Islet precursor cell (in vitro differentiated cells): Measurements from ENCODE around the gene GCG.

Experiments
- DNase-seq: peaks from one replicate; pipeline ENCODE4 v3.0.0-alpha.2; 2018

The GCG gene

DNA sequence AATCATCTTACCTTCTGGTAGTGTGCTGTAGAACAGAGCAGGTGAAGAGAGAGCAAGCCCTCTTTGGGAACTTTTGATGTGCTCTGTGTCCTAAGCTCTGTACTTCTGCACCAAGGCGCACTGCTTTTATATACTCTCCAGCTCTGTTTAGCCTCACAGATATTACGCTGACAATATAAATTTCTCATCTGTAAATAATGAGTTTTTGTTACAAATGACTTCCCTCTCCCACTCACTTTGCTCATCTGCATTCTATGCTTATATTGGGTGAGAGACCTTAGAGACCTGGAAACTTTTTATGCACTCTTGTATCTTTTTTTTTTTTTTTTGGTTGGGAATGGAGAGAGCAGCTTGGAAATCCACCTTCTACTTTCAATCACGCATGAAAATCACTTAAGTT lies at the start of gene GCG:
Gene GCG (minus strand): TSS at position 101 of the 400 bp plus-strand sequence. CDS start 3,069 bp downstream, outside the sequence.
- no peak for DNase-seq

DNA sequence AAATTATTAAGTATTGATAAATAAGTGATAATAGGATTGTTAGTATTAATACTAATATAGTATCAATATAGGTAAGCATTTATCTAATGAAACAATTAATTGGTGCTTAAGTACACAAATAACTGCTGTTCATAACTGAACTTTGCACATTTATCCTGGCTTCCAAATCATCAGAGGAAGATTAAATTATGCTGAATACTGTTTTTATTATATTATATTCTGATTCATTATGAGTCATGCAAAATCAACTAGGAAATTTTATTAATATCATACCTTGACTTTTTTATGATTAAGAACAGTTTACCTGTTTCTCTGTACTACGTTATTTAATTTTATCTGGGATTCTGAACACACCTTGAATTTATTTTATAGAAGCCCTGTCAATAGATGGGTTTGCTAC lies 48.6 kb upstream of the GCG start:
- no peak for DNase-seq

DNA sequence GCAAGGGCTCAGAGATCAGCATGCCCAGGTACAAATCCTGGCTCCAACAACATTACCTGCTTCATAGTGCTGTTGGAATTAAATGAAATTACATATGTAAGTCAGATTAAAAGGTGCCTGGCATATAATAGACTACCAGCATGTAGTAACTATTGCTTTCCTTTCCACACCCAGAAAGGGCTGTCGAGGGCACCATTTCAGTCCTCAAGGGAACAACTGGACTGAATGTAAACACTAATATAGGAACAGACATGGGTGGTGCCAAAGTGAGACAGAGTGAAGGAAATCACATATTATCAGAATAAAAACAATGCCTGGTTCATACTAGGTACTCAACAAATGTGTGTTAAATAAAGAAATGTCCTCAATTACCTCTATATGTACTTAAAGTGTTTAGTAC lies 47.9 kb upstream of the GCG start:
- no peak for DNase-seq

DNA sequence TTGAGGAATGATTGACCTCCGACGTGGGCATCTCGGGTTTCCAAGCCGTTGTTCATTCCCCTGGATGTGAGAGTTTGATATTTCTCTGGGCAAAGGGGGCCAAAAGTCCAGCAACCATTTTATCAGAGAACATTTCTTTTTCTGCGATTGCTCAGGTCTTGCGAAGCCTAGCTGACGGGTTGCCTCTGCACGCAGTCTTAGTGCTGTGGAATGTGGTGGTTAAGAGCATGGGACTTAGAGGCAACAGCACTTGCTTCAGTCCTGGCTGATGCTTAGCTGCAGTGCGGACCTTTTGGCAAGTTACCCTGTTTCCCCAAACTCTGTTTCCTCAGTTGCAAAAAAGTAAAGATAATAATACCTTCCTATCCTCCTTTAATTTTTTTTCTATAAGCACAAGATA lies 46.2 kb upstream of the GCG start:
- DNase-seq: no peak

DNA sequence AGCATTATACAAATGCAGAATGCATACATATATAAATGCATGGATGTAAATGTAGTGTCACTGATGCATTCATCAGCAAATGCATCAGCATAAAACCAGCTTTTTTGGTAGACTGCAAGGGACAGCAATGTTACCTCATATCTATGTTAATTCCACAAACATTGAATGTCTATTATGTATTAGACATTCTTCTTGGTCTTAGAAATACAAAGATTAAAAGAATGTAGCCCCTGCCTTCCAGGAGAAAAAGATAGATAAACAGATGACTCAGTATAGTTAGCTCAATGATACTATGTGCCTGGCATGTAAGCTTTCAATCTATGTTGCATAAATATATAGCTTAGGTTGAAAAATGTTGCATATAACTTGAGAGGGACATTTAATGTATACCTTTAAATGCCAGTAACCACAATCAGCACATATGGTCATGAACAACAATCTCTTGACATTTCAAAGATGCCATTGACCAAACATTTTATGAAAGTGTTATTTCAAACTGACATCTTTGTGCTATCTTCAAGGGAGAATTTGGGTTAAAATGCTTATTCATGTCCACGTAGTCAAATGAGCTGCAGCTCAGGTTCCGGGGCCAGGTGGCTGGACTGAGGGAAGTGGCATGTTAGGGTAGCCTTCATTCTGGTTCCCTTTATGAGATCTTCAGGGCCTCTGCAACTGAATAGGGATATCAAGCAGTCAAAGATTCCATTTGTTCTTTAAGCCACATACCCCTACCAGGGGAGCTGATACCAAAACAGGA lies 45.2 kb upstream of the GCG start:
- DNase-seq: no peak

DNA sequence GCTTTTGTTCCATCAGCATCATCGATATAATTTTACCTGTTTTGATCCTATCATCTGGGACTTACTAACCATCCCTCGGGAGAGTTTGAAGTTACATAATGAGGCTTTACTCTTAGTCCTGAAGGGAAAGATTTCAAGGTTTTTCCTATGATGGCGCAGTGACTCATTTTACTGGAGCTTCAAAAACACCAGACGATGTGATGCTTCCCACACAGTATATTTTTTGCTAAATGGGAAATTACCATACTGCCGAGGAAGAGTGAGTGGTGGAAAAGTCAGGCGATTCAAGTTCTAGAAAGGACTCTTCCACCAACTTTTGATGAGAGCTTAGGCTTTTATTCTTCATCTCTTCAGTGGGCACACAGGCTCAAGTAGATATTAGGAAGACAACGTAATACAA lies 44.6 kb upstream of the GCG start:
- no peak for DNase-seq

DNA sequence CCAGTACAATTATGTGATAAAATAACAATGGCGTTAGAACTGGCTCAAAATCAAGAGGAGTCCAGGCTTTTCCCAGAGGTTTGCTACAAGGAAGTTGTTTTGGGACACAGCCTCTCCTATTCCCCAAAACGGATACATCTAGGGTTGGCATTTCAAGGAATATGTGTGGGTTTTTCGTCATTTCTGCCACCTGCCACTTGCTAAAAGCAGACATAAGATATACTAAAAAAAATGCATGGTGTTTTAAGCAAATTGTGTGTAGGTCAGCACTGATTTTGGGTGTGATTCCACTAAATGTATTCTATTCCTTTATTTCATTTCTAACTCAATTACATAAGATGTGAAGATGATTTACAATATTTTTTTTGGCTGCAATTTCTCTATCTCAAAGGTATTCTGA lies 36.4 kb upstream of the GCG start:
- DNase-seq: no peak

DNA sequence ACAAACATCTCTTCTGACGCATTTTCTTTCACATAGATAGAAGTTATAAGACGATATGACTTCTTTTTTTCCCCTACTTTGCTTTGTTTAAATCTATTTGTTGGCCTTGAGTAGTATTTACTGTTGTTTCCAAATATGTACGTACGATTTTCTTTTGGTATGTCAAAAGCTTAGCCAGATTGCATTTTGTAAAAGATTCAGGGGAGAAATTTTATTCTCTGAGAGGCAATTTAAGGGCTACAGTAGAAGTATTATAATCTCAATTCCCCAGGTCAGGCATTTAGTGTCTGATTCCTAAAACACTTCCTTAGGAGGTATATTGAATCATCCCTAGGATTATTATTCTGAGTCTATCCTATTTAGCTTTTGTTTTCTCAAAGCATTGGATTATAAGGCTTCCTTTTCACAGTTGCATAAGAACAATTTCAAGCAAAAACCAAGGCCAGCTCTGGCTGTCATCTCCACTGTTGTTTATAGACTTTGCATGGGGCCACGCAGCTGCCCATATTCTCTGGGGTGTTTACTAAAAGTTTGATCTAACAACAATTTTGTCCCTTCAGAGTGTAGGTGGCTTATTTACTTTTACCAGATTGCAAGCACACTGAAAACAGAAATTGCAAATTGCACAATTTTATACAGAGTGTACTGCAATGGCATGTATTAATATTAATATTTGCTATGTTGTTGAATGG lies 33.6 kb upstream of the GCG start:
- no peak for DNase-seq

DNA sequence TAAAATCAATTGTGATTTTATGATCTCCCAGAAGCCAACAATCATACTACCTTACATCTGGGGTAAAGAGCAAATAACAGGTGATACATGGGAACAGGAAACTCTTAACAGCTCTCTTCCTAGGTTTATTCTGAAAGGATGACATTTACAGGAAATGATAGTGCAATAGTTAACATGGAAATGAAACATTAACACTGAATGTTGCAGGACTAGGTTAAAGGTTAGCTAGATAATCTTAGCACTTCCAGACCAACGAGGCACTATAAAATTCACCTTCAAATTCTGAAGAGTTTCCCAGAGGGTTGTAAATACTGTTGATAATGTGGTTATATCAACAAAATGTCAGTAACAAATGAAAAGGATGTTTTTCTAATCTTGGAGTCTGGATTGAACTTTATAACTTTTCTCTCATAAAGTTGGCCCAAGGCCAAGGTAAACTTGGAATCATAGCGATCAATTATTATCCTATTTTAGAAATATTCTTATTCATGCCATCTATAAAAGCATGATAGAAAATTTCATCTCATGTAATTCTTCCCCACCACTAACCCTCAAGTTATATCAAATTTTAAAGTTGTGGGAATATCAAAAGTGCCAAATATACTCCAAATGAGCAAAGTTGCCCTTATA lies 32.9 kb upstream of the GCG start:
- DNase-seq: no peak

DNA sequence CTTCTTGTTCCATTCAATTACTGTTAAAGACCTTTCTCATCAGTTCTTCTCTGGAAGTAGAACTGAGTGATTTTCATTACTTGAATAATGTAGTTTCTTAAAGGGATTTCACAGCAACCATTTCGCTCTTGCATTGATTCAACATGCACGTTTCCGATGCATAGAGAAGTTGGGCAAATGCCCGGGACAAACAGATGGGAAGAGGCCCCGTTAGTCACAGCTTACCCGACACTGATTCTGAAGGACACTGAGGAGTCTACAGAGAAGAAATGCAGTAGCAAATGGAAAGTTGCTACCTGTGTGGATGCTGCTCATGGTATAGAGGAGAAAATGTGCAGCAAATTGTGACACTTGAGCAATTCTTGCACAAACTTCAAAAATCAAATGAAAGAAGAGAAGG lies 32.3 kb upstream of the GCG start:
- no peak for DNase-seq

DNA sequence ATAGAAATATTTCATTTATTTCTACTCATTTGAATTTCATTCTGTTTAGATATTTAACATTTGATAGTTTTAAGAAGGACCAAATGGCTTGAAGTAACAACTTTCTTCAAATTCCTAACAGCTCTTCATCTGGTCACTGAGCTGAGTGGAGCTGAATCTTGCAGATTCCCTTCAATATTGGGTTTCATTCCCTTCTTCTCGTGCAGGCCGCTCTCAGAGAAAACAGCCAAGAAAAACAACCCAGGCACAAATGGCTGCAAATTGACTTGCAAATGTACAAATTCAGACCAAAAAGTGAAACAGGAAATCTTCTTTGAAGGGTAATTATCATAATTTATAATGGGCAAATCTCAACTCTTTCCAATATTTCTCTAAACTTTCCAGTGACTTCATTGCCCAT lies 30.3 kb upstream of the GCG start:
- no peak for DNase-seq

DNA sequence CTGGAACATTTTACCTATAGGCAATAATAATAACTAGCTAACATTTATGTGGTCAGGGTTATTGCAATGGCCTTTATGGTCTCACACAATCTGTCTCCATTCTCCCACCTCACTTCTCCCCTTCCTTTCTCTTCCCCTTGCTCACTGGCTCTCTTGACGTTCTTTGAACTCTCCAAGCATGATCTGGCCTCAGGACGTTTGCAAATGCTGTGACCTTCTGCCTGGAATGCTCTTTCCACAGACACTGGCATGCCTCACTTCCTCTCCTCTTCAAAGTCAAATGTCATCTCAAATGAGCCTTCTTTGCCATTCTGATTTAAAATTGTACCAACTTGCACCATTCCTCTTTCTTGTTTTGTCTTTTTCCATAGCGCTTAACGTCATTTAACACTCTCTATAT lies 25.3 kb upstream of the GCG start:
- no peak for DNase-seq

DNA sequence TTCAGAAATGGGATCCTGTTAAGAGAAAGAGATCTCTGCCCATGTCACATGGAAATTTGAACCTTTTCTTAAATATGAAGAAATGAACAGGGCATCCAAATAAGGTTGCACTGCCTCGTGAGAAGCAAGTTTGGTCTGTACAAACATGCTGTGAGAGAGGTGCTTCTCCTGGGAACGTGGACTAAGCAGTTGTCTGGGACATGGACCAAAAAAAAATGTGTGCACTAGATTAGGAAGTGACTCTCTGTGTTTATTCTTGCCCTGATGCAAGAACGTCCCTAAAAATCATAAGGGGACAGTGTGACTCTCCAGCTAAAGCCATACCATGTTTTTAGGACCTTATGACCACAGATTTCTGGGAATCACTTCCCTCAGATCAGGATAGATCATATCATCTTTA lies 23.7 kb upstream of the GCG start:
- DNase-seq: no peak

DNA sequence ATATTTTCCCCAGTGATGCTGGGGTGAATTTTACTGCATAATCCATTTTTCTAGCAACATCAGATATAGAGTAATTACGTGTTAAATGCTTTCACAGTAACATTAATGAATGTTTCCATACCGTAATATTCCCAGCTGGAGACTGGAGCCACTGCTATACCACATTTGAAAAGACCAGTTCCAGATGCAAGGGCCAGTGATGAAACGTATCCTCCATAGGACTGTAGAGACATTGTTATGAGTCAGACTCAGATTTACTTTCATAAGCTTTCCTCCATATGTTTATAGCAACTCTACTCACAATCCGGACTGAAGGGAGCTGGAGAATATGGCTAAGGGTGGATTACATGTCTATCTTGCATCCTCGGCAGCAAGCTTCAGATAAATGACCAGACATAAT lies 22.7 kb upstream of the GCG start:
- no peak for DNase-seq

DNA sequence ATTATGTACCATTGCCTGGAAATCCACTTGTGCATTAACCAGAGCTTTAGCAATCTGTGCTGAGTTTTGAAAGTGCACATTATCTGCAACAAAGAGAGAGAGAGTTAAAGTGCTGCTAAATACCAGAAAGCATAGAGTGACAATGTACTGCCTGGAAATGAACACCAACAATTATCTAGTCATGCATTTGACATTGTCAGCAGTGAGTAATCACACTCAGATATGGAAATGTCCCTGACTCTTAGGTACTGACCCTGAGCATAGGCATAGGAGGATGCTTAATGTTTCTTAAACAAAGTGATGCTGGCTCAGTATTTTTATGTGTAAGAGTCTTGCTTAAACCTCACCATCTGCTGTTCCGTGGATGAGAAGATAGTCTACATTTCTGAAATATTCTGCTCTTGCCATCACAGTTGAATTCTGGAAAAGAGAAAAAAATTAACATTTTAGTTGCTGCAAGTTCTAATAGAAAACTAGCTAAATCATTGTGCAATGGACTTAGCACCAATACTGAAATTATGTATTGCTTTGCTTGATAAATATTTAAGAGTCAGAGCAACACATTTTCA lies 20.8 kb upstream of the GCG start:
- DNase-seq: no peak

DNA sequence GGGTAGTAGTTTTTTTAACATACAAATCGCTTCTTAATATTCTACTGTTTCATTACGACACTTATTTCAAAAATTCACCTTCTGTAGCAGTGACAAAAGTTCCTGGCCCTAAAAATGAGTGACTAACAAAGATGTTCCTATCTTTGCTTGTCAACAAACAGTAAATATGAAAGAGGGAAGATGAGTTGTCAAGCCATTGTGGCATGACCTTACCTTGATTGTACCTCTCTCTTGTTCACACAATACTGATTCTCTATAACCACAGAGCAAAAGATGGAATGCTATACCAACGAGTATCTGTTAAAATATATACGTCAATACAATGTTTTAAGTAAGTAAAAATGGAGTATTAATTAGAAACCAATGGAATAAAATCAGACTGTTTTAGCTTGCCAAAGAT lies 14.7 kb upstream of the GCG start:
- DNase-seq: no peak

DNA sequence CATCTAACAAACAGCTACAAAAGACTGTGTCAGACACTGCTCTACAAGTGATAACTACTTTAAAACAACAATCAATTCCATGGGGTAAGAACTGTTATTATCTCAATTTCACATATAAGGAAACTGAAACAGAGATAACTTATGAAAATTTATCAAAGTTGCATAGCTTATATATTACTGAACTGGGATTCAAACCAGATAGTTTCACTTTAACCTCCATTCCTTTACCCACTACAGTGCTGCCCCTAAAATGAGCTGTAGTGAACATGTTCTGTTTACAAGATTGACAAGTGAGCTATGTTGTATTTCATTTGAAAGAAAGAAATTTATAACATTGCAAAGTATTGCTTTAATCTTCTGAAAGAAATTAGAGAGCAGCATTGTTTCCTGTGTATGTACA lies 14.1 kb upstream of the GCG start:
- no peak for DNase-seq

DNA sequence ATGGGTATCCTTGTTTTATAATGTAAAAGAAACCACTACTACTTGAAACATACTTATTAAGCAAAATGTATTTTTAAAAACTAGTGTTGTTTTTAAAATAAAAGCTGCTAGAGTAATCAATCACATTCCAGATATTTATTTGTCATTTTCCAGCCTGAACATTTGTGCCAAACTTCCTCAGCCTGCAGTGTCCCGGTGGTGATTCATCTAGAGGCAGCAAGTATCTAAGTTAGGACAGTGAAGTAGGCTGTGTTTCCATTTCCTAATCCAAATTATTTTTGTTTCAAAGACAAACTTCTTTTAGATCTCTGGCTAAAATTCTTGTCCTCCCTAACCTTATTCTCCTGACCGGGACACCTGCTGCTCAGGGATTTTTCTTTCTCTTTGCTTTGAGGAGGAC lies 12.8 kb upstream of the GCG start:
- DNase-seq: no peak

DNA sequence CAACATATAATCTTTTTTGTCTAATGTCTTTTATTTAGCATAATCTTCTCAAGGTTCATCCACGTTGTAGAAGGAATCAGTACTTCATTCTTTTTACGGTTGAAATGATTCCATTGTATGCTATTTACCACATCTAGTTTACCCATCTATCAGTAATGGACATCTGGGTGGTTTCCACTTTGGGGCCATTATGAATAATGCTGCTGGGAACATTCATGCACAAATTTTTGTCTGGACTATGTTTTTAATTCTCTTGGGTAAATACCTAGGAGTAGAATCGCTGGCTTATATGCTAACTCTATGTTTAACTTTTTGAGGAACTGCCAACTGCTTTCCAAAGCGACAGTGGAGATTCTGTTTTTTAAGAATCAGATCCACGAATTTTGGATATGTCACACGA lies 7.4 kb upstream of the GCG start:
- no peak for DNase-seq

DNA sequence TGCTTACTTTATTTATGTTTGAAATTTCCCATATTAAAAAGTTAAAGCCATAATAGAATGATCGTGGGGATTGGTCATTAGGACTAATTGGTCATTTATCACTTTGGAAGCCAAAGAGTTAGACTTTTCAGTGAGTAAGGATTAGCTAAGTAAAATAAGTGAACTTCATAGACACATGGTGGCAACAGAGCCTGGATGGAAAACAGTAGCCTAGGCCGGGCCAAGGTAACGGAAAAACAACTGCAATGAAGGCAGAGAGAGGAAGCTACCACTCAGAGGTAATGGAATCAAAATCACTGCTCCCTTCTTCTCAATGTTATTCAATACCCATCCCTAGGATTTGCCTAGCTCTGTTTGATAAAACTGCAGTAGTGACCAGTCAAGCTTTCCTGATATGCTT lies 4.1 kb upstream of the GCG start:
- DNase-seq: no peak

DNA sequence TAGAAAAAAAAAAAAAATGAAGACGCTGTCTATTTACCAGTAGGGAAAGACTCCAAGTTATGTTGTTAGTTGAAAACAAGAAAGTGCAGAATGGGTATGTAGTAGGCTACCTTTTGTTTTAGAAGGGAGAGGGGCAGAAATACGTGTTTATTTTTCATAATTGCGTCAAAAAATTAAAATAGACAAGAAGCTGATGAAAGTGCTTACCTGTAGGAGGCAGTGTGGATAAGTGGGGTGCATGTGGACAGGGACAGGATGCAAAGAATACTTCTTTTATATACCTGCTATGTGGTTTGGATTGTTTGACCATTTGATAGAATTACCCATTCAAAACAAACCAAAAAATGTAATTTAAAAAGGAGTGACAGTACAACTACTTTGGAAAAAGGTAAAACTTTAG lies 3.0 kb upstream of the GCG start:
- no peak for DNase-seq

DNA sequence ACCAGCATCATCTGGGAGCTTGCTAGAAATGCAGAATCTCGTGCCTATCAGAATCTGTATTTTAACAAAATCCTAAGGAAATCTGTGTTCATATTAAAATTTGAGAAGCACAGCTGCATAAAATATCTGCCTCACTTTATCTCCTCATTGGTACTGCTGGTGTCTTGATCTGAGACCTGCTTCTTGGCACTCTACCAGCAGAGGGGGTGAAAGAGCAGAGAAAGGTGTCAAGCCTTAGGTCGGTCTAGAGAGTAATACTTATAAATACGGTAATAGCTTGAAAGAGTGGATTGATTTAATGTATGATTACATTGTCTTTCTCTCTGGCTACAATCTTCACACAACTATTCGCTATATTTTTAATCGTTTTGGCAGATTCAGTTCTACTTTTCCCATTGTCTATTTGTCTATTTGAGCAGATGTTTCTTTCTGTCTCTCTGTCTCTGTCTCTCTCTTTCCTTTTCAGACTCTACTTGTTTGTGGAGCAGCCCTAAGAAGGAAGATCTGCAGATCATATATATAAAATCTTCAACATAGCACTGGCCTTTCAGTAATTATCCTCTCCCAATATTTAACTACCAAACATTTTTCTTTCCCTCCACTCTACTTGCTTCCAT lies 1.7 kb upstream of the GCG start:
- DNase-seq: peak; percentile 74

DNA sequence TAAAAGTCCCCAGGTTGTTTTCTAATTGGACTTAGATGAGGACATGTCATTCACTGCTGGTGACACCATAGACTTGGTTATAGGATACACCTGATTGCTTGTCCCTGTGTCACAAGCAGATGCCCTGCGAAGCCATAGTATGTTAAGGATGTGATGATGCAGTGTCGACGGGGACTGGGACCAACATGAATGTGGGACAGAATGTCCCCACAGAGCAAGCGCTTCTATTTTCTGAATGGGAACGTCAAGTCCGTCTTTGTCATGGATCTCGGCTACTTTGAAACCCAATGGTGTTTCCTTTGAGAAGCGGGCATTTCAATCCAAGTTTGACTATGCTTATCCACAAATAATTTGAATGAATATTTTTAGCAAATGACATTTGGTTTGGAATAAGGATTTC lies 2.1 kb downstream of the GCG start:
- DNase-seq: no peak

DNA sequence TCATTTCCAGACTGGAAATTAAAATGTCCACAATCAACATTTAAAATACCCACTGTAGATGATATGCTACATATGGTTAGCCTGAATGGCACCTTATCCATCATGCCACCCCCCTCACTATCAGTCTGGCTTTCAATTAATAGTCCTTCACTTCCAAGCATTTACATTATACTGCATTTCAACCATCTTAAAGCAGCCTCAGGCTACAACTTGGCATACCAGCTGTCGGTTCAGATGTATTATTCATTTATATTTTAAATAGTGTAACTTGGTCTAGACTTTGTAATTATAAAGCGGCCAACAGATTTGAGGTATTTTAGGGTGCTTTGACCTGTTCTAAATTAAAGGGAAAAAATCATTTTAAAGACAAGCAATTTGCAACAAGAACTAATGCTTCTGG lies 2.6 kb downstream of the GCG start:
- no peak for DNase-seq
